ENCODE measurements around the gene SOCS6. TPM values are rescaled to one million over a fixed set of nuclear protein-coding genes. Genes with fewer than 3 reads are reported as not detected.

SOCS6 gene
- total RNA-seq, 1 experiment from 2014 or later = 53.4 TPM

DNA sequence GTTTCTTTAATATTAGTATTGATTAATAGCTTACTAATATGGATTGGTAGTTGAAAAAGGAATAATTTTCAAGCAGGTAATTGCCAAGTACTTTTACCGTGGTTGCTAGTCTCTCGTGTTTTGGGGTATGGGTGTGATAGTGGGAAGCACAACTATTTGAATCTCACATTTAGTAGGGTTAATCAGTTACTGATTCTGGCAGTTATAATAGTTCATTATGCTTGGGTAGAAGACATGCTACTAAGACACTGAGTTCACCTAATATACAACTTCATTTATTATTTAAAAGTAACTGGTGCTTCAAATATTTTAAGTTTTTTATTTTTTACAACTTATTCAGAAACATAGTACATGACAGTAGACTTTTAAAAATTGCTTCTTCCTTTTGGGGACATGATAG lies 33.5 kb downstream of the SOCS6 start:
- Histone ChIP-seq H4K20me1 (ENCODE audit: insufficient read depth) (0 out of 2 replicates have a peak, but pooled peaks cover 4% of the 10 kb centered on the region), H3K9ac (ENCODE audit: low read length) (no peak overlapping the region), H2AFZ (ENCODE audit: low read depth, low read length, poor library complexity, severe bottlenecking) (no peak overlapping the region), H3K27me3 (ENCODE audit: insufficient read depth, low read length) (no peaks in the 10 kb centered on the region), H3K27ac (ENCODE audit: low read depth, low read length) (no peak overlapping the region; the same call in 1 of the 2 replicates), H3K79me2 (ENCODE audit: insufficient read depth, low read length) (peaks cover 100% of the 10 kb centered on the region), H3K9me2 (ENCODE audit: insufficient read depth) (no peaks in the 10 kb centered on the region), H3K9me3 (ENCODE audit: control insufficient read depth in 1 of 2, insufficient read depth in 1 of 2, low read depth in 1 of 2, low read length in 2 of 2) (no peaks in the 10 kb centered on the region), H3K4me2 (ENCODE audit: low read length) (no peak overlapping the region), H3K4me3 (replicated peaks in 1 of 2; ENCODE audit: low read depth in 1 of 2, low read length in 2 of 2) (no peak overlapping the region), H3K4me1 (ENCODE audit: control insufficient read depth in 1 of 2, insufficient read depth in 2 of 2, low read length in 2 of 2) (peaks cover 12 to 35% of the 10 kb centered on the region in 2 experiments), H3K36me3 (ENCODE audit: control insufficient read depth in 1 of 2, insufficient read depth in 2 of 2, low read length in 2 of 2) (peaks cover 5 to 30% of the 10 kb centered on the region in 2 experiments; a peak in 3 of 4 replicates)
- DNase-seq (ENCODE audit: low read depth, low spot score) (no peak), ATAC-seq (no peak)
- ChIA-PET CTCF (no interaction called here), POLR2A (interaction anchor here (1.6 kb wide), 1 partner anchor 15 kb away, joined by 3 read pairs; no protein-coding TSS in a partner anchor), RAD21 (ENCODE audit: low non-redundant PET in 1 of 2, low total read pairs in 2 of 2, uncharacterized antibody in 2 of 2, unreplicated experiment in 2 of 2) (no interaction called here)
- no TSS peak for BruUV-seq (replicated peaks)
- intact Hi-C loops (cut with micrococcal nuclease) = no loop called here
- TF ChIP-seq ZFX (IDR thresholded peaks at IDR 0.05) (no peak), ZBTB33 (IDR thresholded peaks at IDR 0.05; ENCODE audit: extremely low read depth, insufficient replicate concordance, low read length) (no peak), ELF1 (IDR thresholded peaks at IDR 0.05; ENCODE audit: borderline replicate concordance, low read depth) (no peak)

- Histone ChIP-seq H3K36me3 (ENCODE audit: control insufficient read depth in 1 of 2, insufficient read depth in 2 of 2, low read length in 2 of 2) (peaks cover 6 to 30% of the 10 kb centered on the region in 2 experiments; a peak in 3 of 4 replicates), H3K27ac (ENCODE audit: low read depth, low read length) (peak overlapping the region; percentile 0; the same call in 1 of the 2 replicates), H2AFZ (ENCODE audit: low read depth, low read length, poor library complexity, severe bottlenecking) (no peak overlapping the region), H4K20me1 (ENCODE audit: insufficient read depth) (0 out of 2 replicates have a peak, but pooled peaks cover 4% of the 10 kb centered on the region), H3K79me2 (ENCODE audit: insufficient read depth, low read length) (peaks cover 100% of the 10 kb centered on the region), H3K9ac (ENCODE audit: low read length) (no peak overlapping the region), H3K9me3 (ENCODE audit: control insufficient read depth in 1 of 2, insufficient read depth in 1 of 2, low read depth in 1 of 2, low read length in 2 of 2) (no peaks in the 10 kb centered on the region), H3K27me3 (ENCODE audit: insufficient read depth, low read length) (no peaks in the 10 kb centered on the region), H3K4me2 (ENCODE audit: low read length) (no peak overlapping the region), H3K4me1 (ENCODE audit: control insufficient read depth in 1 of 2, insufficient read depth in 2 of 2, low read length in 2 of 2) (peaks cover 12 to 32% of the 10 kb centered on the region in 2 experiments), H3K4me3 (replicated peaks in 1 of 2; ENCODE audit: low read depth in 1 of 2, low read length in 2 of 2) (no peak overlapping the region), H3K9me2 (ENCODE audit: insufficient read depth) (no peaks in the 10 kb centered on the region)
- intact Hi-C loops (cut with micrococcal nuclease) = no loop called here
- ATAC-seq = peak; percentile 32; the same call in 1 of the 2 replicates
- no TSS peak for BruUV-seq (replicated peaks)
- TF ChIP-seq, protein P1, sequence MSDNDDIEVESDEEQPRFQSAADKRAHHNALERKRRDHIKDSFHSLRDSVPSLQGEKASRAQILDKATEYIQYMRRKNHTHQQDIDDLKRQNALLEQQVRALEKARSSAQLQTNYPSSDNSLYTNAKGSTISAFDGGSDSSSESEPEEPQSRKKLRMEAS (IDR thresholded peaks at IDR 0.05) = no peak
- peak; percentile 43; the same call in 1 of the 2 replicates for TF ChIP-seq CEBPB (IDR thresholded peaks at IDR 0.05; ENCODE audit: low read depth)
- DNase-seq (ENCODE audit: low read depth, low spot score) = no peak
- ChIA-PET RAD21 (ENCODE audit: low non-redundant PET in 1 of 2, low total read pairs in 2 of 2, uncharacterized antibody in 2 of 2, unreplicated experiment in 2 of 2) (no interaction called here), CTCF (no interaction called here), POLR2A (interaction anchor here (1.6 kb wide), 1 partner anchor 14 kb away, joined by 3 read pairs; no protein-coding TSS in a partner anchor)
Measured at GRCh38 chr18:70322928-70323327, 34.1 kb downstream of the SOCS6 start.

Measured in HCT116 (cell line).